Measurements from ENCODE around the gene CTNNA2.

DNA sequence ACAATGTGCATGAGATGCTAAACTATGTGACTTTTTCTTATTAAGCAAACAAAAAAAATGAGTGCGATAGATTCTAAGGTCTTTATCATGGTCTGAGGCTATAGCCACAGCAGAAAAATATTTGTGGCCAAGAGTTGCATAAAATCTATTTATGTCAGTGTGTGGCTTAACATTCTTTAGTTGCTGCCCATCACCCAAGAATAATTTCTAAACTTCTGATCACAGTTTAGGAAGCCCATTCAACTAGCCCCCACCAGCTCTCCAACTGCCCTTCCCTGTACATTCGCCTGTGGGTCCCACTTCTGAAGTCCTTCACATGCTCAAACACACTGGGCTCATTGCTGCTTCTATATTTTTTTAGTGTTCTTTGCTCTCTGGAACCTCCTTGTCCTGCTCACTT is 107.1 kb downstream of the CTNNA2 start:
- TF ChIP-seq, protein P1, sequence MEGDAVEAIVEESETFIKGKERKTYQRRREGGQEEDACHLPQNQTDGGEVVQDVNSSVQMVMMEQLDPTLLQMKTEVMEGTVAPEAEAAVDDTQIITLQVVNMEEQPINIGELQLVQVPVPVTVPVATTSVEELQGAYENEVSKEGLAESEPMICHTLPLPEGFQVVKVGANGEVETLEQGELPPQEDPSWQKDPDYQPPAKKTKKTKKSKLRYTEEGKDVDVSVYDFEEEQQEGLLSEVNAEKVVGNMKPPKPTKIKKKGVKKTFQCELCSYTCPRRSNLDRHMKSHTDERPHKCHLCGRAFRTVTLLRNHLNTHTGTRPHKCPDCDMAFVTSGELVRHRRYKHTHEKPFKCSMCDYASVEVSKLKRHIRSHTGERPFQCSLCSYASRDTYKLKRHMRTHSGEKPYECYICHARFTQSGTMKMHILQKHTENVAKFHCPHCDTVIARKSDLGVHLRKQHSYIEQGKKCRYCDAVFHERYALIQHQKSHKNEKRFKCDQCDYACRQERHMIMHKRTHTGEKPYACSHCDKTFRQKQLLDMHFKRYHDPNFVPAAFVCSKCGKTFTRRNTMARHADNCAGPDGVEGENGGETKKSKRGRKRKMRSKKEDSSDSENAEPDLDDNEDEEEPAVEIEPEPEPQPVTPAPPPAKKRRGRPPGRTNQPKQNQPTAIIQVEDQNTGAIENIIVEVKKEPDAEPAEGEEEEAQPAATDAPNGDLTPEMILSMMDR (IDR thresholded peaks at IDR 0.05; ENCODE audit: low read depth, low read length), result no peak
- TF ChIP-seq EZH2phosphoT487 (IDR thresholded peaks at IDR 0.05; ENCODE audit: low read depth), result no peak

Data from OCI-LY3 (cell line).